Kasumi-1 (cell line): Measurements from ENCODE around the gene ADAMTS4.
A peak's percentile ranks its signal among the peaks of the same experiment; 100 is the strongest.

Experiments used
- DNase-seq, 2 experiments: peaks; one replicate each; lab custom pipeline; 2025; lab: John Stamatoyannopoulos, UW

The ADAMTS4 gene

GRCh38 chr1:161172776-161173376 is 26.0 kb downstream of the ADAMTS4 start:
- DNase-seq: no peak

DNA sequence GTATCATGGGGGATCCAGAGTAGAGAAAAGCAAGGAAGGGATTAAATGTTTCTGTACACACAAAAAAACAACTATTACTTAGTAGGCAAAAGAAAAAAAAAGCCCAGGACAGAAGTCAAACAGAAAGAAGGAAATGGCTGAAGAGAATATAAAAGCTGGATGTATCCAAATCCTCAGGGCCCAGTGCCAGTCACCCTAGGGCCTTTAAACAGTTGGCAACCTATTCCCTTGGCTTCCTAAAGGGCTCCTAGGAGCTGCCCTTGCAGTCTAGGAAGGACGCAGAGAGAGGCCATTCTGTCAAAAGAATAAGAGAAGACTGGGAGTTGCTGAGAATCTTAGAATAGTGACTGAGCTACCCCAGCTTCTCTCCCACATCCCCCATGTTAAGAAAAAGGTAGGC is 26.5 kb downstream of the ADAMTS4 start:
- DNase-seq: no peak

- DNase-seq: no peak
These were observed 27.2 kb downstream of the ADAMTS4 start for GRCh38 chr1:161171696-161172095.

DNA sequence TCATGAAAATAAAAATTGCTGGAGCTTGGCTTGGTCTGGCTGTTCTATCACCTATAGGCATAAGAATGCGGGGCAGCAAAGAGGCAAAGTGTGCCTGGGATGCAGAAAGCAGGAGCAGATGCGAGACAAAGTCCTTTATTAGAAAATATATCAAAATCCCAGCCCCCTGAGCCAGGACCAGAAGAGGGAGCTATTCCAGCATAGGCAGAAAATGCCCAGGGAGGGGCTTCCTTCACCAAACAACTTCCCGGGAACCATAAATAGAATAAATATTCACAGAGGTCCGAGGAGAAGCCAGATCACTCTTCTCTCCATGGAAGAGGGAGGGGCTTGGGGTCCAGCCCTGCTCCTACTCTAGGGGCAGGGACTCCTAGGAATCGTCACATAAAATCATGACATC is 27.7 kb downstream of the ADAMTS4 start:
- peak; percentile 7 to 23 for DNase-seq

DNA sequence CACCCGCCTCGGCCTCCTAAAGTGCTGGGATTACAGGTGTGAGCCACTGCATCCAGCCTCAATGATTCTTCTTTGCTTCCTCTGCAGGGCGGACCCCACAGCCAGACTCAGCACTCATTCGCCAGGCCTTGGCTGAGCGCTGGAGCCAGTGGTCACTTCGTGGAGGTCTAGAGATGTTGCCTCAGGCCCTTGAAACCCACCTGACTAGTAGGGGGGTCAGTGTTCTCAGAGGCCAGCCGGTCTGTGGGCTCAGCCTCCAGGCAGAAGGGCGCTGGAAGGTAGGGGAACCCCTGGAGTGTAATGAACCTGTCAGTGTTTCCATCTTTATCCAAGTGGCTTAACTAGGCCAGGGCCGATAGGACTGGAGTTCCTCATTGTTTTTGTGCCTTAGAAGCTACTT is 29.9 kb downstream of the ADAMTS4 start:
- no peak for DNase-seq

- DNase-seq: peak; percentile 21 to 48
These were observed 31.9 kb downstream of the ADAMTS4 start for GRCh38 chr1:161166669-161167548.

DNA sequence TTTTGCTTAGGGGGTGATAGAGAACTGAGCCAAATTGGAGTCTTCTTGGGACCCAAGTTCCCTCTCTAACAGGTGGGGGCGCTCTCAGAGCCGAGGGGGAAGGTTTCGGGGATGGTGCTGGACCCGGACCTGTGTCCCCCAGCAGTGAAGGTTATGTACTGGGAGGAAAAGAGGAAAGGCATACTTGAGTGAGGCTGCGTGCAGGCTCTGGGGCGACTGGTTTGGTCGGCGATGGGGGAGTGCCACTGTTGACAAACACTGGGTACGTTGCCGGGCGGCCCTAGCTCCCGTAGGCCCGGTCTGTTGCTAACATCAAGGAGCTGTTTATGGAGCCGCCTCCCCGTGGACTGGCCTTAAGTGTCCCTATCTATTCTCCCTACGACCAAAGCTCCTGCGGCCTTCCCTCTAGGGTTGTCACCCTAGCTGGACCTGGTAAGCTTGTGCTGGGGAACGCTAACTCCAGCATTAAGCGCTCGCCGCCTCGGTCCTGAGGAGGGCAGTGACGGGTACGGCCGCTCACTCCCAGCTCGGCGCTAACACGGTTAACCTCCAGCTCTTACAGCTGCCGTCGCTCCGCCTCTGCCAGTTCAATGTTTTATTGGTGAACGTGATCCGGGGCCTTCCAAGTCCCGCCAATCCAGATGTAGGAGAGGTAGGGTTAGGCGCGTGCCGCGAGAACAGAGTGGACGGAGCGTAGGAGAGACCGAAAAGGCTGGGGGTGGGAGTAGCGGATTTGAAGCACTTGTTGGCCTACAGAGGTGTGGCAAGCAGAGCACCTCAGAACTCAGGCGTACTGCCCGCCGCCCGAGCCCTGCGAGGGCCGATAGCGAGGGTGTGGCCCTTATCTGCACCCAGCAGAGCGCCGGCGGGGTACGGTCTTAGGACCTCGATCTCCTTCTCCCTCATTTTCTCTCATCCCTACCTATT is 32.8 kb downstream of the ADAMTS4 start, which contains the start of gene PPOX:
TSS of gene PPOX (plus strand) at position 685 of the 927 bp plus-strand sequence. CDS start 422 bp downstream, outside the sequence.
- DNase-seq: peak; percentile 99

GRCh38 chr1:161164901-161165610 is 33.8 kb downstream of the ADAMTS4 start:
- DNase-seq: no peak

DNA sequence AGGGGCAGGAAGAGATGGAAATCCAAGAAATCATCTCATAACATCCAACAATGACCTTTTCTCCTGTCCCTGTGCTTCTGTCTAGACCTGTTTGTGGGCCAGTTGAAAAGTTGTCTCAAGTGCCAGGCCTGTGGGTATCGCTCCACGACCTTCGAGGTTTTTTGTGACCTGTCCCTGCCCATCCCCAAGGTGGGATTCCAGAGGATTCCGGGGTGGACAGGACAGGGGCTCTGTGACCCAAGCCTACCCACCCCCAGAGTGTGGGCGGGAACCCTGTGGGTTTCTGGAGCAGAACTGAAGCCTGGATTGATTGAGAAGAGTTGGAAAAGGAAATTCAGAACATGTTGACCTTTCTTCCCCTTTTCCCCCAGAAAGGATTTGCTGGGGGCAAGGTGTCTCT is 35.1 kb downstream of the ADAMTS4 start:
- DNase-seq: no peak

DNA sequence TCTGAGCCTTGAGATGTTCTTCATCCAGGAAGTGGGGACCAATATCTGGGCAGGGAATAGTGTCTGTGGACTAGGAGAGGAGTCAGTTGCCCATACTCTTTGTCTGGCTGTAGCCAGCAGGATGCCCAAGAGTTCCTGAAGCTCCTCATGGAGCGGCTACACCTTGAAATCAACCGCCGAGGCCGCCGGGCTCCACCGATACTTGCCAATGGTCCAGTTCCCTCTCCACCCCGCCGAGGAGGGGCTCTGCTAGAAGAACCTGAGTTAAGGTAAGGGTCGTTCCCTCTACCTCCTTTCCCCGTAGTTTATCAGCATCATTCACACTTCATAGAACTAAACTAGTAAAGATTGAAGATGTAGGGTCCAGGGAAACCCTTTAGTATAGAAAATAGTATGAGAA is 36.0 kb downstream of the ADAMTS4 start:
- no peak for DNase-seq

- DNase-seq: no peak
These were observed 36.8 kb downstream of the ADAMTS4 start for GRCh38 chr1:161162052-161162451.

DNA sequence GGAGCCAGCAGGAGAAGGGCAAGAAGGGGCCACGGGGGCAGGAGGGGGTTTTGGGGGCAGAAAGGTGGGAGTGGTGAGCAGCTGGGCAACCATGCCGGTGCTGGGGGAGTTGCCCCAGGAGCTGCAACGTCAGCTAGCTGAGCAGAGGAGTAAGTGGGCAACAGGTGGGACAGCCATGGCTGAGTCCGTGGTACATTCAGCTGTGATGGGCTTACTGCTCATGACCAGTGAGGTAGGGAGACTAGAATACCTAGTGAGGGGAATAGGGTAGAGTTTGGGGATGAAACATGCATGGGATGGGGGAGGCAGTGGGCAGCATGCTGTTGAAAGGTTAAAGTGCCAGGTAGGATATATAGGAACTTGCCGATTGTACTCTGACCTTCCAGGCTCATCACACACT is 37.2 kb downstream of the ADAMTS4 start:
- no peak for DNase-seq

GRCh38 chr1:161160671-161161145 is 38.1 kb downstream of the ADAMTS4 start:
- no peak for DNase-seq

DNA sequence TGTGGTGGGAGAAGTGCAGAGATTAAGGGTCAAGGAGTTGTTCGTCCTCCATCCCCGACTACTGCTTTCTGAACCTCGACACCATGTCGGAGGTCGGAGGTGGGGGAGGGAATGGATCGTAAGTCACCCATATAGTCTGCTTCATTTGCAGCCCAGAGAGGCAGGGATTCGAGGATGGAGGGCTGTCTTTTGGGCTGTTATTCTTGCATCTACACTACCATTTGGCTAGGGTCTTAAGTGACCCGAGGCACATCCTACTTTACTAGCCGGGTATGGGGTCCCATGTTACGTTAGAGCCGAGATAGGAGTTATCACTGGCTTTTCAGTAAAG is 39.0 kb downstream of the ADAMTS4 start:
- DNase-seq: no peak

GRCh38 chr1:161159087-161159912 is 39.6 kb downstream of the ADAMTS4 start, which contains the start of gene USP21:
Gene USP21, plus strand, starts transcription at chr1:161159500. Its CDS starts 1,141 bp downstream, at chr1:161160641.
- peak; percentile 90 to 93 for DNase-seq

DNA sequence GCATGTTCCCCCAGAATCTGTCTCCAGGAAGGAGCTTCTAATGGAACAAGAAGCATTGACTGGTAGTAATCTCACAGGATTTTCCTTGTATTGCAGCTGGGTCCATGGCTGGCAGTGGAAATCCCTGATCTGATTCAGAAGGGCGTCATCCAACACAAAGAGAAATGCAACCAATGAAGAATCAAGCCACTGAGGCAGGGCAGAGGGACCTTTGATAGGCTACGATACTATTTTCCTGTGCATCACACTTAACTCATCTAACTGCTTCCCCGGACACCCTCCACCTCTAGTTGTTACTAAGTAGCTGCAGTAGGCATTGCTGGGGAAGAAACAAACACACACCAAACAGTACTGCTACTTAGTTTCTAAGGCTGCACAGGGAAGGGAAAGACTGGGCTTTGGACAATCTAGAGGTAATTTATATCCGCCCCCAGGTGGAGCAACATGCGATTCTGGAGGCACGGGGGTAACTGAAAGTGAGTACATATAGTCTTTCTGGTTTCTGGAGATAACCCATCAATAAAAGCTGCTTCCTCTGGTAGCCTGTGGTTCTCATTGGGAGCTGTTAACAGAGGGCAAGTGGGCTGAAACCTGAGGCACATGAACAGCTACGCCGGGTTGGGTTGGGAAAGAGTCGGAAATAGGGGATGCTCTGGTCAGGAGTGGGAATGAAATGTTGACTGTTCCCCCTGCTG is 40.4 kb downstream of the ADAMTS4 start:
- DNase-seq: no peak

DNA sequence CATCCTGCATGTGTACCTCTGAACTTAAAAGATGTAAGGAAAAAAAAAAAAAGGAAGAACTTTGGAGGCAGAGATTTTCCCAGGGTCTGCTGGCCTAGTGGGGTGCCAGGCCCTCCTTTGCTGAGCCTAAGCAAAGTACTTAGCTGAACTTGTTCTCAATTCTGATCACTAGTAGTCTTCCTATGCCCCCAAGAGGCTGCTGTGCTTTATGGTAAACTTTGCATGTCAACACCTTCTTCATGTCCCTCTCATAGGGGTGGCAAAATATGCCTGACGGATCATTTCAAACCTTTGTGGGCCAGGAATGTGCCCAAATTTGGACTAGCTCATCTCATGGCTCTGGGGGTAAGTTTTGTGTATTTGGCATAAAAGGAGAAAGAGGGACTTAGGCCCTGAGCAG is 41.0 kb downstream of the ADAMTS4 start:
- no peak for DNase-seq

DNA sequence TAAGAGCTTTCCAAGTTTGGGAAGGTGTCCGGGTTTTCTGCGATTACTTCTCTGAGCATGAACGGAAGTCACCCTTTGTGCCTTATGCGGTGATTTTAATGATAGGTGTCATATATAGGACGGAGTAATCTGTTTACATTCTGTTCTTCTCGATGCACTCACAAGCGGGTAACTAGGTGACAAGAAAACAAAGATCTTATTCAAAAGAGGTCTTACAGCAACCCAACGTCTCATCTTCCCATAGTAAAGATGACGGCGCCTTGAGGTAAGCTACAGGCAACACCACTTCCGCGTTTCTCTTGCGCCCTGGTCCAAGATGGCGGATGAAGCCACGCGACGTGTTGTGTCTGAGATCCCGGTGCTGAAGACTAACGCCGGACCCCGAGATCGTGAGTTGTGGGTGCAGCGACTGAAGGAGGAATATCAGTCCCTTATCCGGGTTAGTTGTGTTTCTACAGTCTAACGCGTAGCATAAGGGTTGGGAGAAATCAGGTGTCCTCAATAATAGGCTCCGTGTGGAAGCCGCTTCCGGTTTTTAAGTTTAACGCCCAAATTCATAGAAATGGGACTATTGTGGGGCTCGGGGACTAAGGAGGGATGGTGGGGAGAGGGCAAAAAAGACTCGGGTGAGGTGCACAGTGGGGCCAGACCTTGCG is 45.0 kb downstream of the ADAMTS4 start, which contains the start of gene UFC1:
TSS of gene UFC1 (plus strand) at position 297 of the 656 bp plus-strand sequence. CDS start at position 317, 20 bp downstream.
- peak; percentile 90 to 94 for DNase-seq

- DNase-seq: no peak
These were observed 45.7 kb downstream of the ADAMTS4 start for GRCh38 chr1:161153176-161153575.
